H1 (cell line): Measurements from ENCODE around the gene PTPN1. TPM values are rescaled to one million over a fixed set of nuclear protein-coding genes. Genes with fewer than 3 reads are reported as not detected.
A peak's percentile ranks its signal among the peaks of the same experiment; 100 is the strongest.

Experiments used
- CTCF ChIA-PET: fragments of 300-600 bp; sonication (Branson Sonifier 250); formaldehyde crosslinking; loops from one replicate; lab custom pipeline; 2021; ENCODE audit not compliant: partially characterized antibody; lab: Charles Lee
- POLR2A ChIA-PET: fragments of 300-600 bp; sonication (Branson Sonifier 250); formaldehyde crosslinking; loops from one replicate; lab custom pipeline; 2021; ENCODE audit warnings: inconsistent platforms; ENCODE audit not compliant: partially characterized antibody; lab: Charles Lee
- DNase-seq, 2 experiments: peaks; one replicate each; pipeline versions ENCODE4 v3.0.0 to v3.0.0-alpha.2; 2010 to 2022; ENCODE audit warnings: low spot score in 2 of 2, low read depth in 1 of 2, mixed read lengths in 1 of 2
- FAIRE-seq: peaks from 2 replicates; lab custom pipeline; 2011; peaks lifted over from hg19 to GRCh38; lab: Jason Lieb, UNC
- H2AFZ ChIP-seq: 2 replicates; pipeline ENCODE4 v1.8.1; 2012; ENCODE audit warnings: low read length, inconsistent platforms
- H2AK5ac ChIP-seq: 2 replicates; pipeline ENCODE4 v1.6.1; 2013; ENCODE audit warnings: low read depth, low read length
- H2BK120ac ChIP-seq: replicated peaks from 2 replicates; pipeline ENCODE3; 2013; ENCODE audit warnings: low read depth, low read length, inconsistent platforms
- H2BK12ac ChIP-seq: 2 replicates; pipeline ENCODE4 v1.6.1; 2013; ENCODE audit warnings: low read depth, low read length
- H2BK15ac ChIP-seq: 2 replicates; pipeline ENCODE4 v1.6.1; 2013; ENCODE audit warnings: low read length
- H2BK20ac ChIP-seq: 2 replicates; pipeline ENCODE4 v1.6.1; 2013; ENCODE audit warnings: low read length
- H2BK5ac ChIP-seq: 2 replicates; pipeline ENCODE4 v1.6.1; 2013; ENCODE audit warnings: low read depth, low read length
- H3K14ac ChIP-seq: 2 replicates; pipeline ENCODE4 v1.6.1; 2013; ENCODE audit warnings: inconsistent platforms; ENCODE audit not compliant: insufficient read length
- H3K18ac ChIP-seq: 2 replicates; pipeline ENCODE4 v1.6.1; 2013; ENCODE audit warnings: low read length; ENCODE audit errors: extremely low read depth
- H3K23ac ChIP-seq: 2 replicates; pipeline ENCODE4 v1.6.1; 2013; ENCODE audit warnings: inconsistent platforms; ENCODE audit not compliant: insufficient read length
- H3K23me2 ChIP-seq: 2 replicates; pipeline ENCODE4 v1.6.1; 2013; ENCODE audit warnings: low read depth, low read length
- H3K27ac ChIP-seq: 2 replicates; pipeline ENCODE4 v1.6.1; 2011; ENCODE audit warnings: low read depth, low read length, inconsistent platforms
- H3K27me3 ChIP-seq, 4 experiments: replicated peaks in 1 of 4; 1 replicate in 1 of 4; 2 replicates in 3 of 4; pipeline versions ENCODE4 v1.6.1 to v1.8.1; 2011 to 2013; ENCODE audit warnings: low read length in 3 of 4, mild to moderate bottlenecking in 3 of 4, inconsistent platforms in 2 of 4, mixed read lengths in 2 of 4, moderate library complexity in 1 of 4; ENCODE audit not compliant: control insufficient read depth in 3 of 4, insufficient read depth in 3 of 4; ENCODE audit errors: extremely low read depth in 1 of 4
- H3K36me3 ChIP-seq, 4 experiments: 2 replicates each; pipeline versions ENCODE4 v1.6.1 to v1.8.1; 2011 to 2013; ENCODE audit warnings: mild to moderate bottlenecking in 4 of 4, low read length in 3 of 4, moderate library complexity in 2 of 4, control low read depth in 1 of 4, inconsistent platforms in 1 of 4; ENCODE audit not compliant: insufficient read depth in 4 of 4, control insufficient read depth in 2 of 4
- H3K4ac ChIP-seq: replicated peaks from 2 replicates; pipeline ENCODE3; 2013; ENCODE audit warnings: low read length, low read depth, mixed read lengths, inconsistent platforms; ENCODE audit not compliant: insufficient read length
- H3K4me1 ChIP-seq, 4 experiments: replicated peaks in 1 of 4; 1 replicate in 1 of 4; 2 replicates in 3 of 4; pipeline versions ENCODE4 v1.6.1 to v1.8.1; 2011 to 2013; ENCODE audit warnings: low read length in 3 of 4, inconsistent platforms in 2 of 4, mixed read lengths in 1 of 4; ENCODE audit not compliant: insufficient read depth in 4 of 4, control insufficient read depth in 3 of 4
- H3K4me2 ChIP-seq, 2 experiments: 2 replicates each; pipeline versions ENCODE4 v1.6.1 to v1.8.1; 2011 to 2013; ENCODE audit warnings: low read depth in 2 of 2, low read length in 2 of 2, control low read depth in 1 of 2, inconsistent platforms in 1 of 2, mild to moderate bottlenecking in 1 of 2; ENCODE audit not compliant: insufficient read depth in 1 of 2
- H3K4me3 ChIP-seq, 4 experiments: fragments of 200-600, 300-600 bp in 1 of 4; sonication (generic), shearing (Covaris generic), sonication (Bioruptor Twin) in 1 of 4; 2 replicates each; pipeline versions ENCODE4 v1.5.1 to v1.8.1; 2011 to 2016; ENCODE audit warnings: low read length in 4 of 4, low read depth in 3 of 4, control low read depth in 2 of 4, inconsistent platforms in 2 of 4, mild to moderate bottlenecking in 2 of 4, mixed read lengths in 1 of 4, moderate library complexity in 1 of 4; ENCODE audit not compliant: insufficient read depth in 2 of 4; ENCODE audit errors: extremely low read depth in 1 of 4
- H3K56ac ChIP-seq: replicated peaks from 2 replicates; pipeline ENCODE3; 2013; ENCODE audit warnings: low read depth, mild to moderate bottlenecking, mixed read lengths, low read length, inconsistent platforms; ENCODE audit not compliant: insufficient read length
- H3K79me1 ChIP-seq: 2 replicates; pipeline ENCODE4 v1.6.1; 2013; ENCODE audit warnings: low read depth, low read length, control low read depth
- H3K79me2 ChIP-seq, 2 experiments: 2 replicates each; pipeline versions ENCODE4 v1.6.1 to v1.8.1; 2012 to 2013; ENCODE audit warnings: low read length in 2 of 2, mild to moderate bottlenecking in 2 of 2, inconsistent platforms in 1 of 2; ENCODE audit not compliant: insufficient read depth in 2 of 2, control insufficient read depth in 1 of 2
- H3K9ac ChIP-seq, 4 experiments: replicated peaks in 1 of 4; 1 replicate in 1 of 4; 2 replicates in 3 of 4; pipeline versions ENCODE4 v1.6.1 to v1.8.1; 2011 to 2013; ENCODE audit warnings: low read depth in 3 of 4, low read length in 3 of 4, control low read depth in 2 of 4, mild to moderate bottlenecking in 2 of 4, moderate library complexity in 2 of 4, inconsistent platforms in 1 of 4; ENCODE audit errors: extremely low read depth in 1 of 4
- H3K9me3 ChIP-seq, 2 experiments: 2 replicates each; pipeline versions ENCODE4 v1.6.1 to v1.8.1; 2012 to 2013; ENCODE audit warnings: mild to moderate bottlenecking in 2 of 2, moderate library complexity in 2 of 2, control low read depth in 1 of 2, inconsistent platforms in 1 of 2, low read depth in 1 of 2, low read length in 1 of 2, mixed read lengths in 1 of 2; ENCODE audit not compliant: insufficient read depth in 2 of 2
- H4K20me1 ChIP-seq, 2 experiments: replicated peaks in 1 of 2; 2 replicates each; pipeline versions ENCODE3 to v1.8.1; 2011 to 2013; ENCODE audit warnings: inconsistent platforms in 2 of 2, low read length in 2 of 2, mild to moderate bottlenecking in 1 of 2; ENCODE audit not compliant: insufficient read depth in 2 of 2, control insufficient read depth in 1 of 2
- H4K5ac ChIP-seq: 2 replicates; pipeline ENCODE4 v1.6.1; 2013; ENCODE audit warnings: low read length, low read depth, mixed read lengths, inconsistent platforms; ENCODE audit not compliant: insufficient read length
- H4K8ac ChIP-seq: 2 replicates; pipeline ENCODE4 v1.8.0; 2013; ENCODE audit warnings: mild to moderate bottlenecking, moderate library complexity, low read length, inconsistent platforms; ENCODE audit not compliant: insufficient read depth; ENCODE audit errors: extremely low read depth
- H4K91ac ChIP-seq: replicated peaks from 2 replicates; pipeline ENCODE3; 2013; ENCODE audit warnings: low read length, mixed read lengths, inconsistent platforms; ENCODE audit not compliant: insufficient read length
- ASH2L ChIP-seq: fragments of 200-600, 300-600 bp; sonication (generic); IDR thresholded peaks from one replicate; pipeline ENCODE4 v1.7.1; 2017; ENCODE audit warnings: low read length
- MAX ChIP-seq: IDR thresholded peaks from 2 replicates; pipeline ENCODE4 v1.6.1; 2012; ENCODE audit warnings: inconsistent platforms
- RAD21 ChIP-seq, 2 experiments: IDR thresholded peaks in 1 of 2; conservative IDR thresholded peaks in 1 of 2; 2 replicates each; pipeline ENCODE4 v1.6.1; 2011; ENCODE audit warnings: low read depth in 2 of 2, low read length in 2 of 2, improper control_type of control experiment in 1 of 2, inconsistent platforms in 1 of 2, mild to moderate bottlenecking in 1 of 2, moderate library complexity in 1 of 2
- RFX5 ChIP-seq: IDR thresholded peaks from 2 replicates; pipeline ENCODE4 v1.6.1; 2011; ENCODE audit warnings: low read depth, low read length, improper control_type of control experiment, borderline replicate concordance
- SP2 ChIP-seq: IDR thresholded peaks from 2 replicates; pipeline ENCODE4 v1.6.1; 2012; ENCODE audit warnings: mild to moderate bottlenecking, low read length, inconsistent platforms
- SRF ChIP-seq: IDR thresholded peaks from 2 replicates; pipeline ENCODE4 v1.6.1; 2011; ENCODE audit warnings: mild to moderate bottlenecking, low read depth, low read length, moderate library complexity
- TBP ChIP-seq: IDR thresholded peaks from 2 replicates; pipeline ENCODE4 v1.6.1; 2011; ENCODE audit warnings: low read depth, low read length, improper control_type of control experiment
- USF2 ChIP-seq: IDR thresholded peaks from 2 replicates; pipeline ENCODE4 v1.6.1; 2011; ENCODE audit warnings: low read length, improper control_type of control experiment
- WGBS, 2 experiments: shearing (Covaris generic) in 1 of 2; methylation state at CpG; one replicate each; pipeline versions ENCODE4 v1.1.6 to v1.1.7; 2013 to 2015; ENCODE audit warnings: low lambda C conversion rate in 2 of 2, mixed read lengths in 2 of 2, inconsistent platforms in 1 of 2, low coverage in 1 of 2, missing lambda C conversion rate in 1 of 2; ENCODE audit not compliant: insufficient replicate concordance in 2 of 2, insufficient coverage in 1 of 2, insufficient read length in 1 of 2; ENCODE audit errors: extremely low coverage in 1 of 2, missing lambda C conversion rate in 1 of 2; 5-methylcytosine and 5-hydroxymethylcytosine counted together
- polyA plus RNA-seq, 7 experiments: library from polyadenylated mRNA; depleted of rRNA in 3 of 7; stranded (reverse) in 5 of 7; unstranded in 2 of 7; fragments of >200 nt in 5 of 7; fragments of 200-250 nt in 2 of 7; gene quantifications; 1 replicate in 5 of 7; 2 replicates in 1 of 7; 4 replicates in 1 of 7; pipeline versions ENCODE4 v1.2.1 to v1.2.3, GENCODE V29; 2011 to 2013; ENCODE audit warnings: missing spikeins in 2 of 7, mixed read lengths in 2 of 7
- total RNA-seq: library from RNA; stranded (reverse); fragmentation: NEBNext Ultra II Directional; extraction: Animal tissue kit (Norgen Biotek cat#: 25700); gene quantifications from 2 replicates; pipeline ENCODE4 v1.2.1, GENCODE V29; 2021
- TF ChIP-seq, protein P1 (sequence below): IDR thresholded peaks from 2 replicates; pipeline ENCODE4 v1.6.1; 2011; ENCODE audit warnings: low read depth, mild to moderate bottlenecking, low read length; ENCODE audit not compliant: insufficient read depth

The PTPN1 gene
- total and polyA plus RNA-seq, 2 of the 8 experiments (the other 6 are each of a cell fraction or from before 2014, with no cell fraction given) = 18.6 to 32.1 TPM

- Histone ChIP-seq H2BK15ac (no peak overlapping the region), H3K27ac (no peak overlapping the region), H2BK20ac (no peak overlapping the region), H4K5ac (no peak overlapping the region), H3K4me1 (no peaks in the 10 kb centered on the region), H2AK5ac (no peak overlapping the region), H2BK12ac (no peak overlapping the region), H2AFZ (no peak overlapping the region), H3K18ac (no peak overlapping the region), H3K79me1 (no peaks in the 10 kb centered on the region), H3K4ac (no peak overlapping the region), H2BK5ac (no peak overlapping the region), H3K23ac (no peak overlapping the region), H3K14ac (no peak overlapping the region), H4K20me1 (no peaks in the 10 kb centered on the region), H2BK120ac (peak overlapping the region; percentile 31), H3K9me3 (no peaks in the 10 kb centered on the region), H4K8ac (no peak overlapping the region), H3K36me3 (no peaks in the 10 kb centered on the region), H3K4me2 (no peak overlapping the region), H3K27me3 (no peaks in the 10 kb centered on the region), H3K23me2 (no peaks in the 10 kb centered on the region), H3K9ac (no peak overlapping the region), H3K56ac (no peak overlapping the region), H3K4me3 (no peak overlapping the region), H3K79me2 (no peaks in the 10 kb centered on the region), H4K91ac (no peak overlapping the region)
- CTCF ChIA-PET = interaction anchor here (0.6 to 7.7 kb wide), 55 partner anchors 10 to 394 kb away, joined by 3 to 115 read pairs (median 4); partner anchors contain the start of genes CEBPB and PTPN1
- 86% methylated on average over 14 of the region's 14 CpGs; no CpG with 5 or more reads in 1 of the 2 experiments for WGBS, 2 experiments
- DNase-seq (no peak), FAIRE-seq (no peak)
- POLR2A ChIA-PET = interaction anchor here (0.8 to 3.6 kb wide), 2 partner anchors 274 to 277 kb away, joined by 3 to 15 read pairs; partner anchors contain the start of gene CEBPB
- no peak for TF ChIP-seq TBP
- TF ChIP-seq, protein P1, sequence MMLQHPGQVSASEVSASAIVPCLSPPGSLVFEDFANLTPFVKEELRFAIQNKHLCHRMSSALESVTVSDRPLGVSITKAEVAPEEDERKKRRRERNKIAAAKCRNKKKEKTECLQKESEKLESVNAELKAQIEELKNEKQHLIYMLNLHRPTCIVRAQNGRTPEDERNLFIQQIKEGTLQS = no peak
- TF ChIP-seq RFX5 = no peak
- TF ChIP-seq USF2 = no peak
- TF ChIP-seq SRF = no peak
- TF ChIP-seq RAD21 (IDR thresholded peaks at IDR 0.05 in 1 of 2, conservative IDR thresholded peaks at IDR 0.05 in 1 of 2; ENCODE audit: low read depth in 2 of 2, low read length in 2 of 2) = no peak
- no peak for TF ChIP-seq MAX
- no peak for TF ChIP-seq ASH2L
- no peak for TF ChIP-seq SP2
Measured at GRCh38 chr20:50464725-50465650, 45.2 kb upstream of the PTPN1 start.
